ENCODE data around the gene PEAK1.
A peak's percentile ranks its signal among the peaks of the same experiment; 100 is the strongest.

PEAK1 gene

DNA sequence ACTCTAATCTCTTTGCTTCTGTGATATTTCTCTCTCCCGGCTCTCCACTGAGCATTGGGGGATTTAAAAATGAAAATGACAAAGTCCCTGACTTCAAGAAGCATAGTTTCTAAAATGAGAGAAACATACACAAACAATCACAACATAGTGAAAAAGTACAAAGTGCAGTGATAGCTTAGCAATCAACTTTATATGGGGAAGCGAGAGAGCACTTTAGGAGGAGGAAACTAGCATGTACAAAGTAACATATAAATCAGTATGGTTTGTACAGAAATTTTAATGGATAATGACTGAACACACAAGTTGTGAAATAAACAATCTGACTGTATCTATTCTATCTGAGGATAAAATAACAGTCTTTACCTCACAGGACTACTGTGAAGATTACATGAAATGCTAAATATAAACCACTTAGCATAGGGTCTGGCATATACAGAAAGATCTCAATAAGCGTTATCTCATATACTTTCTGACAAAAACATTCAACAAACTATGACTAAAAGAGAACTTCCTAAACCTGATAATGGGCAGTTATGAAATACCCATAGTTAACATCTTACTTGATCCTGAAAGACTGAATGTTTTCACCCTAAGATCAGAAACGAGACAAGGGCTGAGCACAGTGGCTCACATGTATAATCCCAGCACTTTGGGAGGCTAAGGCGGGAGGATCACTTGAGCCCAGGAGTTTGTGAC, 61.2 kb downstream of the PEAK1 start:
- DNase-seq = no peak

- no peak for DNase-seq
Observed at GRCh38 chr15:77356305-77356704, 63.6 kb downstream of the PEAK1 start.

DNA sequence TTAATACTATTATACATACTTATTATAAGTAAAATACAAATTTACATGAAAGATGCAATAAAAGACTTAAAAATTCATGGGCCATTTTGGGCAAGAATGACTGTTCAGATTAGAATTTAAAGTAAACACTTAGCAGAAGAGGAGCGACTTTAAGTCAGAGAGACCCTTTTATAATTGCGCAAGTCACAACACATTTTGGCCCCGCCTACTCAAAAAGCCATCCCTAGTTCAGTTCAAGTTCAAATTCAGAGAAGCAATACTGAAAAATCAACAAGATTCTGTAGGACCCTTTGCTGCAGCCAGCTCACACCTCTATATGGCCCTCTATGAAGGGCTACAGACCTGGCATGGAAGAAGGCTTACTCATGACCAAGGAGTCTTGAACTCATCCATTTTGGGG, 64.6 kb downstream of the PEAK1 start:
- DNase-seq = no peak

DNA sequence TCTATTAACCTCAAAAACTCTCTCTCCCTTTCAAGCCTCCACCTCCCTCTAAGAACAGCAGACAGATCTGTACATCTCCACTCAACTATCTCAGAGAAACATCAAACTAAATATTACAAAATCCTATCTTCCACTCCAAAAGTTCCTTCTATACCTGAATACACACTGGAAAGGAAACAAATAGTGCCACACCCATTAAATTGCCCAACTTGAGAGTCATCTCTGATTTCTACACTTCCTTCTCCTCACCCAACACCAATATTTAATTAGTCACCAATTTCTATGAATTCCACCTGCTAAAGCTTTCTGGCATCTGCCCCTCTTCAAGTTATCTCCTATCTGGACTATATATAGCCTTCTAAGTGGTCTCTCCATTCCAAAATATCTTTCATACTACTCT, 65.8 kb downstream of the PEAK1 start:
- DNase-seq = no peak

DNA sequence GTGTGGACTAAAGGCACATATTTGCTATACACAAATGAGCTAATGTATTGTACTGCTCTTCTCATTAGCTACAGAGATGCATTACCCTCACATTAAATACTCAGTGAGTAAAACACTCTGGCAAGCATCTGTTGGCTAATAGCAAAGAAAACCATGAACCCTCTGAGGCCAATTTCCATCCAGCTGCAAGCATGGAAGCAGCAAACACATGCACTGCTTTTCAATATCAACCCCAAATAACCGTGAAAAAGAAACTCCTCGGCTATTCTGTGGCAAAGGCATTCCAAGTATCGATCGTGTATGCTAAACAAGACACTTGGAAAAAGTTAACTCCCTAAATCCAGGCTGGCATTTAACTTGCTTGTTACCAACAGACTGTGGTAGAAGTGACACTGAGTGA, 67.0 kb downstream of the PEAK1 start:
- no peak for DNase-seq

DNA sequence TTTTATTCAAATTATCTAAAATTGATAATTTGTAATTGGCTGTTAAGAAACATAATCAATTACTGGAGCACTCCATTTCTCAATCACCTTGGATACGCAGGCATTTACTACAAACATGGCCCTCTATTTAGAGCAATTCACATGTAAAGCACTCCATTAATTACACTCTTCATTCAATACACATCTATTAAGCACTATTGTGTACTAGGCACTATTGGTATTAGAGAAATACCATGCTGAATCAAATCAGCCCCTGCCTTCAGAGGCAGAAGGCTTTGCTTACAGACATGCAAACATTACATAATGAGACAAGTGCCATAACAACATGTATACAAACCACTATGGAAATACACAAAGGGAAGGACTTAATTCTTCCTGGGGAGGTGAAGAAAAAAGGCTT, 69.1 kb downstream of the PEAK1 start:
- no peak for DNase-seq

- no peak for DNase-seq
Observed at GRCh38 chr15:77349666-77350065, 70.2 kb downstream of the PEAK1 start.

- DNase-seq = no peak
Observed at GRCh38 chr15:77348511-77348910, 71.4 kb downstream of the PEAK1 start.

DNA sequence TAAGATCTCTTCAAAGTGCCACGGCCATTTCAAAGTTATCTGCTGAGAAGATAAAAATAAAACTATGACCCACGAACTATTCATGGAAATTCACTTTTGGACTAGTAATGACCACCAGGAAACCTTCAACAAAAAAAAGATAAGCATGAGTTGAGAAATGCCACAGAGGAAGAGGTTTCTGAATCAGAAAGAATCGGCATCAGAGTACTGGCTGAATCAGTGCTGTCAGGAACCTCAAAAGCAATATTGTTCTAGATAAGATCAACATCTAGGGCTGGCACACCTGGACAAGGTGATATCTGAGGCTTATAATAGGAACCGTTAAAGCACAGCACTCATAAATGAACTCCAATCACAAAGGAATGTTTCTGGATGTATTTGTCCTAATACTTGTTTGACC, 72.7 kb downstream of the PEAK1 start:
- DNase-seq = no peak

- DNase-seq = no peak
Observed at GRCh38 chr15:77346245-77347036, 73.5 kb downstream of the PEAK1 start.

DNA sequence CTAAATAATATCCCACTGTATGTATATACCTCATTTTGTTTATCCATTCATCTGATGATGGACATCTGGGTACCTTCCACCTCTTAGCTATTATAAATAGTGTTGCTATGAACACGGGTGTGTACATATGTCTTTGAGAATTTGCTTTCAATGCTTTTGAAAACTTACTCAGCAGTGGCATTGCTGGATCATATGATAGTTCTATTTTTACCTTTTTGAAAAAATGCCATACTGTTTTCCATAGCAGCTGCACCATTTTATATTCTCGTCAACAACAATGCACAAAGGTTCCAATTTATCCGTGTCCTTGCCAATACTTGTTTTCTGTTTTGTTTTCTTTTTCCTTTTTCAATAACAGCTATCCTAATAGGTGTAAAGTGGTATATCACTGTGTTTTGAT, 77.1 kb downstream of the PEAK1 start:
- no peak for DNase-seq

GRCh38 chr15:77340245-77340644, 79.7 kb downstream of the PEAK1 start:
- no peak for DNase-seq

DNA sequence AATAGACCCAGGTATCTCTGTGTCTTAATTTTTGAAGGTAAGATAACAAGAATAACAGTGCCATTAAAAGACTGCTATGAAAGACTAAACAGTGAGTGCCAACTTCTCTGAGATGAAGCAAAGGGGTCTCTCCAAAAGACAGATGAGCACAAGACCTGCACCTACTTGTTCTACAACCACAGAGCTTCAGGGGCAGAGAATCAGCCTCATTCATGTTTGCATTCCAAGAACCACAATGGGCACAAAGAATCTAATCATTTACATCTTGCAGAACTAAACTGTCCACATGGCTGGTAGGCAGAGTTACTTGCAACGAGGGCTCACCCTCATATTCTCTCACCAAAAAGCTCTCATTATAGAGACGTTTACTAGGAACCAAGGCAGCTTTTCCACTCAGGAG, 83.9 kb downstream of the PEAK1 start:
- no peak for DNase-seq

GRCh38 chr15:77335298-77335697, 84.6 kb downstream of the PEAK1 start:
- DNase-seq = no peak

DNA sequence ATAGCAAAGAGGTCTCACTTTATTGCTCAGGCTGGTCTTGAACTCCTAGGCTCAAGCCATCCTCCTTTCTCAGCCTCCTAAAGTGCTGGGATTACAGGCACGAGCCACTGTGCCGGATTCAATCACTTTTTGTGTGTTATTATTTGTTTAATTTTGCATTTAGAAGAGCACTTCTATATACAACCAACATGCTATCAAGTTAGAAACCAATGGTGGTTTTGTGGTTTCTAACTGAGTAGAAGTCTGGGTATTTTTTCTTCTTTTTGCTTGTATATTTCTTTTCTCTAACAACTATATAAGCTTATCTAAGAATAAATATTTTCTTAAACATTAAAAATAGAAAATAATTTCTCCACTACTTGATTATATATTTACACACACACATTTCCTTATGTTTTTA, 86.7 kb downstream of the PEAK1 start:
- peak in 1 of 5 experiments; percentile 45 for DNase-seq

DNA sequence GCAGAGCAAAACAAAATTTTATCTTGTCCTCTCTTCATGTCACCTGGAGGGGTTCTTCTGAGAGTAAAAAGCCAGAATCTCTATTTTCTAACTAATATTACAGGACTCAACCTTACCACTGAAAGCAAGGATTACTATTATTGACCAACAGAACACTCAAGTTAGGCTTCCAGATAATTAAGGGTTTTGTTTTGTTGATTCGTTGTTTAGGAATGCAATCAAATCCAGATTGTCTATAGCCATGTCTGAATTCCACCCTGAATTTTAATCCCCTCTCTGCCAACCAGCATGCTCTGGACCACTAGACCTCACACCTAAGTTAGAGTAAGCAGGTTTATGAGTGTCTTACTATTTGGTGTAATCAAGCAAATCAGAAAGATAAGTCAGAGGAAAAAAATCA, 90.7 kb downstream of the PEAK1 start:
- DNase-seq = no peak

GRCh38 chr15:77327844-77328529, 91.9 kb downstream of the PEAK1 start:
- no peak for DNase-seq

- no peak for DNase-seq
Observed at GRCh38 chr15:77327168-77327567, 92.7 kb downstream of the PEAK1 start.

DNA sequence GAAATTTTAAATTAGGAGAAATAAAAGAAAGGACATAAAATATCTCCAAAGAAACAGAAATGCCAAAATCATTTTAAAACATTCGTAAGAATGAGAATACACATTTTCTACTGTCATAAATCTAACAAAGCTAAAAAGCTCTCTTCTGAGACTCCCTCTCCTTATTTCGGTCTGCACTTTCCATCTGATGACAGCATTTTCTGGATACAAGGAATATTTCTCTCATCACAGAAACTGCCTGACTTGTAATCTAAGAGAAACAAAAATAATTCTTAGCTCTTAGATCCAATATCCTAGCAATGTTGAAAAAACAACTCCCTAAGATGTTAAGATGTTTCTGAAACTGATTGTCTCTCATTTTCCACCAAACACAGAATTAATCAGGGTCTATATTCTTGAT, 93.5 kb downstream of the PEAK1 start:
- no peak for DNase-seq

GRCh38 chr15:77312523-77312922, 107.4 kb downstream of the PEAK1 start:
- DNase-seq = no peak

GRCh38 chr15:77311618-77312398, 108.1 kb downstream of the PEAK1 start:
- DNase-seq = no peak

GRCh38 chr15:77311020-77311419, 108.9 kb downstream of the PEAK1 start:
- no peak for DNase-seq

GRCh38 chr15:77309392-77309791, 110.5 kb downstream of the PEAK1 start:
- DNase-seq = no peak

Measured in T-helper 2 cell (primary cell).